SKM-1 treated with dmso at 0.1 percent for 144 hours (cell line): ENCODE data around the gene ZNF334.

Source experiments
- DNase-seq: peaks from one replicate; lab custom pipeline; 2025; ENCODE audit not compliant: unreplicated experiment; lab: John Stamatoyannopoulos, UW

ZNF334 gene

DNA sequence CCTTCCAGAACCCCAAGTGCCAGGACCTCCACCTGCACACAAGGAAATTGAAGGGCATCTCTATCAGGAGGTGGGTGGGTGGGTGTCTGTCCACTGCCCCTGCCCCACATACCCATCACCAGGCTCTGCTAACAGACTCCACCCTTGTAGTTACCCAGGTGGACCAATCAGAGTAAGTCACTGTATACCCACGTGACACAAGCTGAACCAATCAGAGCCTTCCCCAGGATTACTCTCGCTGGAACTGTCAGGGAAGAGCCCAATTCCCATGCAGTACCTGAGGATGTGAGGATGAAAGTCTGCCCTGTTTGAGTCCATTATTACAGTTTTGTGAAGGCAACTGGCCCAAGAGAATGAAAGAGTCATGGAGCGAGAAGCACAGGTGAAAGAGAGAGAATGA, 32.9 kb upstream of the ZNF334 start:
- no peak for DNase-seq

DNA sequence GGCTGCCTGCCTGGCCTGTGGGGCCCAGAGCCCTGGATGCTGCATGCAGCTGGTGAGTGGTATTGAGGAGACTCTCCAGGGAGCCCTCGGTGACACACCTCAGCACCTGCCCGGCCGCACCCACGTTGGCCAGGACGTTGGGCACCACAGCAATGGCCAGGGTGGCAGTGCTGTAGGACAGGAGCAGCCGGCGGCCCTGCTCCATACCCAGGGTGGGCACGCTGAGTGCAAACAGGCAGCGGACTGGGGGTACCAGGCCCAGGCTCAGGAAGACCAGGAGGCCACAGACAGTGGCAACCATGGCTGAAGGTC, 32.4 kb upstream of the ZNF334 start:
- no peak for DNase-seq

DNA sequence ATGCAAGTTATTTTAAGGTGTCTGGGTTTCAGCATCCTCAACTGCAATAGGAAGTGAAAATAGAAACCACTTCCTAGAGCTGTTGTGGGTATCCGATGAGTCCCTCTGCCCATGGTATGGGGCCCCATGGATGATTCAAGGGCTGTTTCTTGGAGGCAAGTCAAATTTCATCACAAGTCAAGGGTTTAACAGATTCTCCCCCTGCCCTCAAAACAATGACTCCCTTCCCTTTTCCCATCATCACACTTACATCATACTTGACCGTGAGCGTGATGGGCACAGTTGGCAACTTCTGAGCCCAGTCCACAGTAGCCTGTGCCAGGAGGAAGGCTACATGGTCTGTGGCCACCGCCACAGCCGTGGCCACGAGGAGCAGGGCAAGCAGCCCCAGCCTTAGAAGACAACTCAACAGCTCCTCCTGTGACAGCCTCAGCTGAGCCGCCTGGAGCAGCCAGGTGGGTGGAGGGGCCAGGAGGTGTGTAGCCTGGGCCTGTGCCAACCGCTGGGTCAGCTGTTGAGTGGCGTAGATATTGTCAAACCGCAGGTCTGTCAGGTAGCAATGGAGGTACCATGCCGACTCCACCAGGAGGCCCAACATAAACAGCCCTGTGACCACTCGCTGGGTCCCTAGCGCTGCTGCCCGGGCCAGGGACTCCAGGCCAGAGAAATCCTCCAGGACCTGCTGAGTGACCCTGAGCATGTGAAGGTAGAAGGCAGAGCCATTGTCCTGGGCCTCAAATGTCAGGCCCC, 31.9 kb upstream of the ZNF334 start:
- DNase-seq: peak; percentile 98

DNA sequence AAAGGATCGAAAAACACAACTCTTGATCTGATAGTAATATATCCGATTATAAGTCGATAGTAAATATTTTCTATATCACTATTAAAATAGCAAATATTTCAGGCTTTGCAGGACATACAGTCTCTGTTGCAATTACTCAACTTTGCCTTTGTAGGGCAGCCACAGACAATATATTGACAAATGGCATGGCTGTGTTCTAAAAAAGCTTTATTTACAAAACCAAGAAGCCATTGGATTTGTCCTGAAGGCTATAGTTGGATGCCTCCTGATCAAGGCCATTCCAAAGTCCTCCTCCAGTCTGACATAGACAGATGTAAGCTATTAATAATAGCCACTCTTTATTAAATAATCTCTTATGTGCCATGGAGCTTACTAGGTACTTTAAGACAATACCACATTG, 31.2 kb upstream of the ZNF334 start:
- no peak for DNase-seq

DNA sequence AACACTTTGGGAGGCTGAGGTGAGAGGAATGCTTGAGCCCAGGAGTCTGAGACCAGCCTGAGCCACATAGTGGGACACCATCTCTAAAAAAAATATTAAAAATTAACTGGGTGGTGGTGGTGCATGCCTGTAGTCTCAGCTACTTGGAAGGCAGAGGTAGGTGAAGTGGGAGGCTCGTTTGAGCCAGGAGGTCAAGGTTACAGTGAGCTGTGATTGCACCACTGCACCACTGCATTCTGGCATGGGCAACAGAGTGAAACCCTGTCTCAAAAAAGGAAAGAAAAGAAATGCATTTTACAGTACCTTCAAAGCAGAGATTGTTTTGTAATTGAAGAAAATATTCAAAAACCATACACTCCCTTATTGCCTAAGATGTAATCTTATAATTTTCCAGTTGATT, 30.6 kb upstream of the ZNF334 start:
- no peak for DNase-seq

DNA sequence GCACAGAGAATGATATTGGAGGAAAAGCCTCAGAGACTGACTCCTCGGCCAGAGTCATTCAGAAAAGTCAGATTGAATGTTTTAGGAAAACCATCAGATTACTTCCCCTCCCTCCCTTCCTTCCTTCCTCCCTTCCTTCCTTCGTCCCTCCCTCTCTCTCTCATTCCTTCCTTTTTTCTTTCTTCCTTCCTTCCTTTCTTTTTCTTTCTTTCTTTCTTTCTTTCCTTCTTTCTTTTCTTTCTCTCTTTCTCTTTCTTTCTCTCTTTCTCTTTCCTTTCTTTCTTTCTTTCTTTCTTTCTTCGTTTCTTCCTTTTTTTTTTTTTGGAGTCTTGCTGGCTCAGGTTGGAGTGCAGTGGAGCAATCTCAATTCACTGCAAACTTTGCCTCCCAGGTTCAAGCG, 29.7 kb upstream of the ZNF334 start:
- DNase-seq: no peak

DNA sequence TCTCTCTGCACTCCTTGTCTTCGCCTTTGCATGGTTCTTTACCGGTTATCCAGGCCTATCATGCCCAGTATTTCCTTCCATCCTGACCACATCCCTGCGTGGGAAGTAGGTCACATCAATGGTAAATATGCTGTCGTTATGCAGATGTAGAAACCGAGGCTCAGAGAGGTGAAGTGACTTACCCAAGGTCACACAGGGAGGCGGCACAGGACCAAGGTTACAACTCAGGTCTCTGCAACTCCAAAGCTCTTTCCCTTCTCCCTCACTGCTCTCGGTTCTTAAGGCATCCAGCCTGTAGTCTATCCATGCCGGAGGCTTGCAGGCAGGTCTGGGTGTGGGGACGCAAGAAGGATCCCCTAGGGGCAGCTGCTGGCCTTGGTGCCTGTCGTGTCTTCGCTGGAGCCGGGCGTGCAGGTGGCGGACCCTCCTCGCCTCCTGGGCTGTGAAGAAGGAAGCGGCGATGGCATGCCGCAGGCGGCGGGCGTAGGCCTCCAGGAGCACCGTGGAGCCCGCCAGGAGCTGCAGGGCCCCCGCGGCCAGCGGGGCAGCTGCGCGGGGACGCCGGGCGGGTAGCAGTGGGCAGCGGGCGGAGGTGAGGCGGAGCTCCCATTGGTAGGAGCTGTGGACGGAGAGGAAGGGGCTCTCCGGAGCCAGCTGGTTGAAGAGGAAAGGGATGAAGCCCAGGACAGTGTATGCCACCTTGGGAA, 28.0 kb upstream of the ZNF334 start:
- no peak for DNase-seq

DNA sequence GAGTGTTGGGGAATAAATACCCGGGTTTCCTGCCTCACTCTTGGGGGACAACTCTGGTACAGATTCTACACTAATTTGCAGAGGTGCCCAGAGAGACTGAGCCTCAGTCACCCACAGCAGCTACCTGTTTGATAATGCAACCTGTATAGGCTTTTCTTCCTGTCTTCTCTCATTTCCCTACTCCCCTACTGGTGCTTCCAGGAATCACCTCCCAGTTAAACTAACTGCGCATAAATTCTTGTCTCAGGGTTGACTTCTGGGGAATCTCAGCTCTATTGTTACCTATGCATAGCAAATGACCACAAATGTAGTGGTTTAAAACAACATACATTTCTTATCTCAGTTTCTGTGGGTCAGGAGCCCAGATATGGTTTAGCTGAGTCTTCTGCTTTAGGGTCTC, 25.8 kb upstream of the ZNF334 start:
- DNase-seq: no peak

DNA sequence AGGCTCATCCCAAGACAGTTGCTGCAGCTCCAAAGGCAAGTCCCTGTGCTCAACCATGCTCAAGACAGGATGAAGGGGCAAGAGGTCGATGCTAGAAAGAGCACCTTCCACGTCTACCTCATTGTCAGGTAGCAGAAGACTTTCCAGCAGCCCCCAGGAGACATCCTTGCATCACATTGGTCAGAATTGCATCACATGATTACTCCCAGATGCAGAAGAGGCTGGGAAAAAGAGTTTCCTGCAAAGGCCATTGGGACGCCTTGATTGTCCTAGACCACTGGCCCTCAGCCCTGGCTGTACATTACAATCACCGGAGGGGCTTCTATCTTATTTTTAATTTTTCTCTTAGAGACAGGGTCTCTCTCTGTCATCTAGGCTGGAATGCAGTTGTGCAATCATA, 17.3 kb upstream of the ZNF334 start:
- no peak for DNase-seq

DNA sequence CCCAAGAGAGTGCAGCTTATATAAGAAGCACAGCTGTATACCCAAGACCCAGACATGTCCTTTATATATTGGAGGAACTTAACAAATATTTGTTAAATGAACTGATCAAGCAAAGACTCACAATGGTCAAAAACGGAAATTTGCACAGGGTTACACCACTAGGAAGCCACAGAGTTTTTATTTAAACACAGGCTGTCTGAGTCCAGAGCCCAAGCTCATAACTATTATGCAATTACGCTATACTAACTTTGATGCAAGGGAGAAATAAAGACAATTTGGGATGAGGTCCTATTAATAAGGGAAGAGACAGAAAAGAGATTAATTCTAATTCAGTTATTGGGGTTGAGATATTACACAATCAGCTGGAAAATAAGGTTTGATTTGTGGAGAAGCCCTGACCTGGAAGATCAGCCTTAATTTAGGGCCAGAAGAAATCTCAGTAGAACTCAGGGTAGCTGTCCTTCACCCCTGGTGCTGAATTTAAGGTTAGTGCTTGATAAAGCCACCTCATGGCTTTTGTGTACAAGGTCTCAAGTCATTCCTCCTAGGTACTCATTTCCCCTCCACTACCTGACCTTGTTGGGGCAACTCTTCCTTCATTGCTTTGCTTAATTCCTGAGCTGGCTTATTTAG, 10.5 kb upstream of the ZNF334 start:
- DNase-seq: no peak

DNA sequence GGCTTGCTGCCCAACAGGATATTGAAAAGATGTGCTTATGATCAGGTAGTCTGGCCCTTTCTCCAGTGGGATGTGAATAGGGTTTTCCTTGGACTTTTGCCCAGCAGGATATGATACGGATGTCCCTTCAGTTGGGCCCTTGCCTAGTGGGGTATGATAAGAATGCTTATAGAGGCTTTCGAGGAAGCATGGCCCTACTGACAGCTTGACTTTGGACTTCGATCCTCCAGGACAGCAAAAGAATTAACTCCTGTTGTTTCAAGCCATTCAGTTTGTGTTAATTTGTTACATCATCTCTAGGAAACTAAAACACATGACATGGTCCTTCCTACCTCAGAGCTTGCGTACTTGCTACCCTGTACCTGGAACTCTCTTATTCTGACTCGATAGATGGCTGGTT, 9.7 kb upstream of the ZNF334 start:
- no peak for DNase-seq

DNA sequence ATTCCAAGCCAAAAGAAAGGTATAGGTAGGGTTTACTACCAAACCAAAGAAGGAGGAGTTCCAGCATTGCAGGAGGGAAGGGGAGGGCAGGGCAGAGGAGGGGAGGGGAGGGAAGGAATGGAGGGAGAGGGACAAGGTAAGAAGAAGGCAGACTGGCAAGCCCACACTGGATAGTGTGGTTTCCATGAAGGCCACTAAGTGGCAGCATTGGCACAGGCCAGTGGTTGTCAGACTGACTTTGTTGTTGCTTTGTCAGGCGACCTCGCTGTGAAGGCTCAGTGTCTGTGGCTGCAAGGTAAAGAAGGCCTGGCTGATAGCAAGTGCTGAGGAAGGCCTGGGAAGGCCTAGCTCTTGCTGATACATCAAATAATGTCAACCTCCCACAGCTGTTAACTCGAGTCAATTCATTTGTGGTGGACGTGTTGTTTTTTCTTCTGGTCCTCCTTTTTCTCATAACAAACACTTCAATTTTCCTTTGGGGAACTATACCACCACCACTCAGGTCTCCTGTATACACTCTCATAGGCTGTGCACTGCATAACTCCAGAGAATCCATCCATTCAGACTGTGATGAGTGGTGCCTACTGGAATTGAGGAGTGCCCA, 7.7 kb upstream of the ZNF334 start:
- peak; percentile 61 for DNase-seq

DNA sequence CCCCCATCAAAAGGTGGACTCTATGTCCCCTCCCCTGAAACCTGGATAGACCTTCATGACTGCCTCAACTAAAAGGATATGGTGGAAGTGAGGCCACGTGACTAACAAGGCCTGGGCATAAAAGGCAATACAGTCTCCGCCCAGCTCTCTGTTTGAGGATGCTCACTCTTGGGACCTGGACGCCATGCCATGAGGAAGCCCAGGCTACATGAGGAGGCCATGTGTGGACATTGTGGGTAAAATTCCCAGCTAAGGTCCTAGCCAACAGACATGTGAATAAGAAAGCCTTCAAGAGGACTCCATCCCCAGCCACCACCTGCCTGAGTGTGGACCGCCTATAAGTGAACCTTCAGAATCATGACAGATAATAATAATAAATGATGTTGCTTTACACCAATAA, 7.2 kb upstream of the ZNF334 start:
- no peak for DNase-seq

DNA sequence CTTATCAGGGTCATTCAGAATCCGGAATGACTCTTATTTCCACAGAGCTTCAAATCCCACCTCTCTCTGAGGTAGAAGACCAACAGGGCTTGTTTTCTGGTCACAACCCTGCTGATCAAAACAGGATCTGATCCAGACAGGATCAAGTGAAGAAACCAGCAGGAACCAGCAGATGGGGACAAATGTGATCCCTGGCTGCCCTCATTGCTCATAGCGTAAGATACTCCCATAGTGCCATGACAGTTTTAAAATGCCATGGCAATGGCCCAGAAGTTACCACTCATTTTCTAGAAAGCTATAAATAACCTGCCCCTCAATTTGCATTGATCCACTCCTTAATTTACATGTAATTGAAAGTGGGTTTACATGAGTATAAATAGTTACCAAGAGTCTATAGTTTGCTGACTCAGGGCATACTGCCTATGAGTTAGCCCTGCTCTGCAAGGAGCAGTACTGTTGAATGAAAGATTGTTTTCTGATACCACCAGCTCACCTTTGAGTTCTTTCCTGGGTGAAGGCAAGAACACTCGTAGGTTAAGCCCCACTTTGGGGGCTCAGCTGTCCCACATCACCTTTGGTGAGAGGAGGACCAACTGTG, 6.2 kb upstream of the ZNF334 start:
- no peak for DNase-seq

DNA sequence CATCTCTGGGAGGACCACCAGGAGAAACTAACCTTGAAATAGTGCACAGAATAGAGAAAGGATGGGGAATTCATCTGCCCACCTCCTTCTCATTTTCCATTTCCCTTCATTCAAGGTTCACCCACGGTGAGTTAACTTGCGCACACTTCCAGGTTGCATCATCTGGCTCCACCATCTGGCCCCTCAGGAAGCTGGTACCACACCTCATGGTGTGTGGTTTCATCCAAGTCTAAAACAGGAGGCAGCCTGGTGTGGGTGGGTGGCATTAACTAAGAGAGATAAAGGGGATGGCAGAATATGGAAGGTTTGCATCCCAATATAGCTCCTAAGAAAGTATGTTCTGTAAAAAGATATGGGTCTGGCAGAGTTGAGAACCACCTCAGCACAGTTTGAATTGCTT, 3.8 kb downstream of the ZNF334 start:
- no peak for DNase-seq

DNA sequence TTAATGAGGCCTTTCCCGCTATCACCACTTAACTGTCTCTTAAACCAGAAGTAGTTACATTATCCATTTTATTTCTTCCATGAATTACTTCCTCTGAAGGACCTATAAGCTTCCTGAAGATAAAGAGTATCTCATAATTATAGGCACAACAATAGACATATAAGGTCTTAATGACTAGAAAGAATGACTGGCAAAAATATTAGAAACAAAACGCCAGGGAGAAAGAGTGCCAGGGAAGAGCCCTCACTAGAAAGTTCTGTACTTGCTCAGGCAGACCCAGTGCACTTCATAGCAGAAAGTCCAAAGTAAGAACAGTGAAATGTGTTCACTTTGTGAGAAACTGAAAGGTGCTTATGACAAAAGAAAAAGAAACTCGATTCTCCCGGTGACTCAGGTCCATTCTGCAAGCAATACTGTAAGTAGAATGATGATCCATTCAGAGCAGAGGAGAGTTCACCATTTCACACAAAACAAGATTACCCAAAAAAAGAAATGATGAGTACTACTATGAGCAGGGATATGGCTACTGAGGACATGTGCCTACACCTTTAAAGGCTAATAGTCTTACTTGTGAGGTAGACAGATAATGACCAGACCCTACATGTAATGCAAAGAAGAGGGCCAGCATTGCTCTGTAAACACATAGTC, 5.5 kb downstream of the ZNF334 start:
- no peak for DNase-seq

DNA sequence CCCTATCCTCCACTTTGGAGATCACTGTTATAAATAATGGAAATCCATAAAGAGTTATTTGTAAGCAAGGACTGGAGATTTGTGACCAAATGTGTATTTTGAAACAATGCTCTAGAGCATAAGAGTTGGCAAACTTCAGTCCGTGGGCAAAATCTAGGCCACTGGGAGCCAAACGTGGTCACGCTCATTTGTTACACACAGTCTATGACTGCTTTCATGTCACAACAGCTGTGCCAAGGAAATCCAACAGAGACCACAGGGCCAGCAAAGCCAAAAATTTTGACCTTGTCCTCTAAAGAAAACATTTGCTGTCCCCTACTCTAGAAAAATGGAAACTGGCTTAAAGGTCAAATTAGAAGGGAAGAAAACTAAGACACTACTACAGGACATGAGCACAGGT, 7.9 kb downstream of the ZNF334 start:
- no peak for DNase-seq

DNA sequence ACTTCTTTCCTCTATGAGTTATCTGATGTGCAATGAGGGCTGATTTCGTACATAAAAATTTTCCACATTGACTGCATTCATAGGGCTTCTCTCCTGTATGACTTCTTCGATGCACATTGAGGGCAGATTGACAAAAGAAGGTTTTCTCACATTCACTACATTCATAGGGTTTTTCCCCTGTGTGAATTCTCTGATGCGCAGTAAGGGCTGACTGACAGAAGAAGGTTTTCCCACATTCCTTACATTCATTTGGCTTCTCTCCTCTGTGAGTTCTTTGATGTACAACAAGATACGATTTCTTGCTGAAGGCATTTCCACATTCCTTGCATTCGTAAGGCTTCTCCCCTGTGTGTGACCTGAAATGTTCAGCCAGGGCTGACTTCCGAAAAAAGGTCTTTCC, 11.4 kb downstream of the ZNF334 start:
- DNase-seq: no peak

DNA sequence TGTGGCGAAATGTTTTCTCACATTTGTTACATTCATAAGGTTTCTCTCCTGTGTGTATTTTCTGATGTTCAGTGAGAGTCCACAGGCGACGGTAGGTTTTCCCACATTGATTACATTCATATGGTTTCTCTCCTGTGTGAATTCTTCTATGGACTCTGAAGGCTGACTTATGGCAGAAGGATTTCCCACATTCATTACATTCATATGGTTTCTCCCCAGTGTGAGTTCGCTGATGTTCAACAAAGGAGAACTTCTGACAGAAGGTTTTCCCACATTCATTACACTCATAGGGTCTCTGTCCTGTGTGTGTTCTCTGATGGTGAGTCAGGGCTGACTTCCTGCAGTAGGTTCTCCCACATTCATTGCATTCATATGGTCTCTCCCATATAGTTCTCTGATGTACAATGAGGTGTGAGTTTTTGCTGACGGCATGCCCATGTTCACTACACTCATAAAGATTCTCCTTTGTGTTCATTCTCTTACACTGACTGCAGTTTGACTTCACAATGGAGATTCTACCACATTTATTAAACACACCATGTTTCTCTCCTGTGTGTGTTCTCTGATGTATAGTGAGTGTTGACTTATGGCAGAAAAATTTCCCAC, 11.9 kb downstream of the ZNF334 start:
- DNase-seq: no peak

DNA sequence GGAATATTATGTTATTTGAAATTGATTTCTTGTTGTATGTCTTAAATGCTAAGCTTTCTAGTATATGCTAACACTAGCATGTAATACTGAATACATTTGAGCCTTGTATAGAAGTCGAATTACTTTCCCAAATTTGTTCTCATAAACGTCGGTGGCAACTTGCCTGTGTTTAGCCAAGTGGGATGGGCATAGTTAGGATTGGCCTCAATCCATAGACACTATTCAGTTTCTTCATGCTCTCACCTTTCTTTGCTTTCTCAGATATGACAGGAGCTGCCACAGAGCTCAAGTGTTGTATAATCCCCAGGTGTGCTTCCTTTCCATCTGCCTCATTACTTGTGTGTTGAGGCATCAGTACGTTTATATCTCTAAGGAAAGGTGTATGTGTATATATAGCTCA, 19.3 kb downstream of the ZNF334 start:
- no peak for DNase-seq

DNA sequence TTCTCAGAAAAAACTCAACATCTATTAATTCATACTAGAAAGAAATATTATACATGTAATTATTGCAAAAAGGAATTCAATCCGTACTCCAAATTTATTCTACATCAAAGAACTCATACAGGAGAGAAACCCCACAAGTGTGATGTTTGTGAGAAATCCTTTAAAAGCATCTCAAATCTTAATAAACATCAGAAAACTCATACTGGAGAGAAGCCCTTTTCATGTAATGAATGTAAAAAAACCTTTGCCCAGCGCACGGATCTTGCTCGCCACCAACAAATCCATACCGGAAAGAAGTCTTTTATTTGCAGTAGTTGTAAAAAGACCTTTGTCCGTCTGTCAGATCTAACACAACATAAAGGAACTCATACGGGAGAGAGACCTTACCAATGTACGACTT, 22.0 kb downstream of the ZNF334 start:
- DNase-seq: no peak
